Hematopoietic multipotent progenitor cell treated with erythropoietin and hydrocortisone succinate and interleukin-3 and kit ligand, for 4 days (in vitro differentiated cells): ENCODE results near the gene KIDINS220.
A peak's percentile ranks its signal among the peaks of the same experiment; 100 is the strongest.

Source experiments
- DNase-seq: peaks from one replicate; pipeline ENCODE4 v3.0.0-alpha.2; 2015

KIDINS220 gene

DNA sequence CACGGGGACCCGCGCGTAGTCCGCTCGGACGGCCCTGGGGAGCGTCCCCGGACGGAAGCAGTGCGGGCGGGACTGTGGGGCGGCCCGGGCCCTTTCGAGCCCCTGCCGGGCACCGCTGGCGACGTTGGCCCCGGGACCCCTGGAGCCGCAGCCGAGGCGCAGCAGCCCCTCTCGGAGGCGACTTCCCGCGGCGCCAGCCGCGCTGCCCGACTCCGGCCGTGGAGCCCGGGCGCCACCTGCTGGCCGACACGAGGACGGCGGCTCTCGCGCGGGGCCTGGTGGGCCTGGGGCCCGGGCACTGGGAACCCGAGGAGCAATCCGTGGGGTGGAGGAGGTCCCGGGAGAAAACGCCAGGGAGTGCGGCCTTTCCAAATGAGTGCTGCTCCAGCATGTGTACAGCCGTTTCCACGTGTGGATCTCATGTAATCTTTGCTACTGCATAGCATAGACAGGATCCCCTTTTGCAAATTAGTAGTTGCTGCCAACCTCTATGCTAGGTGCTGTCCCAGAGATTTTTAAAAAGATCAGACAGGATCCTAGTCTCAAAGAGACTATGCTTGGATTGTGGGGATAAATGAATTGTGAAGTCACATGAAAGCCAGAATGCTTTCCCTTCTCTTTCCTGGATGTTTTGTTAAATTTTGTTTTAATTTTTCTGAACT, 151.6 kb downstream of the KIDINS220 start:
- DNase-seq: peak; percentile 75

DNA sequence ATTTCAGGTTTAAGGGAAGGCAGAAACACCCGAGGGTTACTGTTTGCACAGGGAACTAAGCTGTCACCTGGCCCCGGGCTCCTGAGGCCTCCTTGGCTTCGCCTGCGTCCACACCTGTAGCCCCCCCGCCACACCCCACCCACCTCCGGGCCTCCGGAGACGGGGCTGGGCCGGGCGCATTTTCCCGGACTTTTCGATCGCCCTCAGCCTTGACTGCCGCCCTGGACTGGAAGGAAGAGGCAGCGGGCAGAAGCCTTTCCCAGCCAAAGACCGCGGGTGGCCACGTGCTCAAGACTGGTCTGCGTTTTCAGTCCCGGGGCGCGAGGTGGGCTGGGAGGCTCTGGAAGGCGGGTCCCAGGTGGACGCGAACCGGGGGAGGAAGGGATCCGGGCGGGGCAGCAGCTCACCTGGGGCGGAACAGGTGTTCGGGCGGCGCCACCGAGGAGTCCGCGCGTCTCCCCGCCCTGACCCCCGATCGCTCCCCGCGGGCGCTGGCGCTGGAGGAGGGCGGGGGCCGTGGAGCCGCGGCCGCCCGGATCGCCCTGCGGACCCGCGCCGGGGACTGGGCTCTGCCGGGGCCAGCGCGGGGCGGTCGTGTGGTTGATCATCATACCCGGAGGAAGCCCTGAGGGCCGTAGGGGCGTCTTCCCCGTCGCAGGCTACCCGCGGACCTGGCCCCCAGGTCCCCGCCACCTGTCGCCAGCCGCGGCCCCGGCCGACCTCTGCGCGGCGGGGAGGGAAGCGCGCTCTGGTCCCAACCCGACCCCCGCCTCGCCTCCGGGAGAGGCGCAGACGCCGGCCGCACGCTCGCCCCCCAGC, 152.3 kb downstream of the KIDINS220 start:
- peak; percentile 59 for DNase-seq

DNA sequence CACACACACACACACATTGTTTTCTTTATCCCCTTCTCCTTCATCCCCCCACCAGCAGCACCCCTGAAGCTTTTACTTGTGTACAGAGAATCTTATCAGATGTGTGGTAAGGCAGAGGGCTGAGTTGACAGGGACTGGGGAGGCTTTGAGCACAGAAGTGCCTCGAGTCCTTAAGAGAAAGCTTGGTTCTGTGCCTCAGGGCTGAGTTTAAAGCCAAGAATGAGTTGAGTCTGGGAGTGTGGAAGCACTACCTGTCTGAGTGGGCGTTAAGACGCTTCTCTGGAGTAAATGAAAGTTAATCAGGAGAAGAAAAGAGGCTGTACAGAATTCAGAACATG, 152.9 kb downstream of the KIDINS220 start:
- peak; percentile 84 for DNase-seq

DNA sequence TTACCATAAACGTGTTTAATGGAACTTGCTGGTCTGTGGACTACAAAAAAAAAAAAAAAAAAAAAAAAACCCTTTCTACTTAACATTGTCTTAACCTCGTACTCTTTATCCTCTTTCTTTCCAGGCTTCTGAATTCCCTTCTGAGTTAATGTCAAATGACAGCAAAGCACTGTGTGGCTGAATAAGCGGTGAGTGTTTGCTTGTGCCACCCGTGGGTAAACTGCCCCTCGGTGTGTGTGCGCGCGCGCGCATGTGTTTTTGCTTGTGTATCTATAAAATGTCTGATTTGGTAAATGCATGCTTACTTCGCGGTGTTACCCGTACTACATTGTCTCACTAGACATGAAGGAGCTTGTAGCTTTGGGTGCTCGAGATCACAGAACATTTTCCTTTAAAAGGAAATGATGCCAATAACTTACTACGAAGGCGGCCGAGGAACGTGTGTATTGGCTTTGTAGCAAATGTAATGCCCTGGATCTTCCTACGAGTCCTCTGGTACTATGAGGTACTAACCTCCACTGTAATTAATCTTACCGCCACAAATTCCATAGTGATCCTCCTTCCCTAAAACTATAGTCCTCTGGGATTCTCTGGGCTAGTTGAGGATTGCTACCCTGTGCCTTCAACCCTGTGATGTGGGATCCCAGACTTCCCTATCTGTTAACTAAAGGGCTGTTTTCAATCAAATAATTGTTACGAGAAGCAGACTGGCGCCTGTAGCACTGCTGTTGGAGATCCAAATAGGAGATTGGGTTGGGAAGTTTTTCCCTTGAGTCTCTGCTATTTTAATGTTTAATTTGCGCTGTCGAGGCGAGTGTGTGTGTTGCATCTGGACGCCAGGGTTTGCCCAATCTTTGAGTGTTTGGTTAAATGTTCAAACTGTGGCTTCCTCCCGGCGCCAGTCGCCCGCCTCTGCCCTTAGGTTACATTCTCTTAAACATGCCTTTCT, 154.4 kb downstream of the KIDINS220 start:
- DNase-seq: peak; percentile 70

DNA sequence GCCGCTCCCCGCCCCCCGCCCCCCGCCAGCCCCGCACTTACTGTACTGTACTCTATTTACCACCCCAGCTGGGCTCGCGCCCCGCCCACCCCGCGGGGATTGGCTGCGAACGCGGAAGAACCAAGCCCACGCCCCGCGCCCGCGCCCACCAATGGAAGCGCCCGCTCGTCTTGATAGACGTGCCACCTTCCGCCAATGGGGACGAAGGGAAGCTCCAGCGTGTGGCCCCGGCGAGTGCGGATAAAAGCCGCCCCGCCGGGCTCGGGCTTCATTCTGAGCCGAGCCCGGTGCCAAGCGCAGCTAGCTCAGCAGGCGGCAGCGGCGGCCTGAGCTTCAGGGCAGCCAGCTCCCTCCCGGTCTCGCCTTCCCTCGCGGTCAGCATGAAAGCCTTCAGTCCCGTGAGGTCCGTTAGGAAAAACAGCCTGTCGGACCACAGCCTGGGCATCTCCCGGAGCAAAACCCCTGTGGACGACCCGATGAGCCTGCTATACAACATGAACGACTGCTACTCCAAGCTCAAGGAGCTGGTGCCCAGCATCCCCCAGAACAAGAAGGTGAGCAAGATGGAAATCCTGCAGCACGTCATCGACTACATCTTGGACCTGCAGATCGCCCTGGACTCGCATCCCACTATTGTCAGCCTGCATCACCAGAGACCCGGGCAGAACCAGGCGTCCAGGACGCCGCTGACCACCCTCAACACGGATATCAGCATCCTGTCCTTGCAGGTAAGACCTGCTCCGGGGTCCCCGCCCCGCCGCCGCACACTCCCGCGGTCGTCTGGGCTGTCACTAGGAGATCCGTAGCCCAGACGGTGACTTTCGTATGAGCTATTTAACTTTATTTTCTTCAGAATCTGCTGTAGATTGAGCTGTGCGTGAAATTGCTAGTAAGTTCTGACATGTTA, 155.4 kb downstream of the KIDINS220 start, which contains the start of gene ID2:
Gene ID2 (plus strand): TSS at position 271 of the 907 bp plus-strand sequence. CDS start 110 bp downstream, at position 381.
- peak; percentile 99 for DNase-seq

DNA sequence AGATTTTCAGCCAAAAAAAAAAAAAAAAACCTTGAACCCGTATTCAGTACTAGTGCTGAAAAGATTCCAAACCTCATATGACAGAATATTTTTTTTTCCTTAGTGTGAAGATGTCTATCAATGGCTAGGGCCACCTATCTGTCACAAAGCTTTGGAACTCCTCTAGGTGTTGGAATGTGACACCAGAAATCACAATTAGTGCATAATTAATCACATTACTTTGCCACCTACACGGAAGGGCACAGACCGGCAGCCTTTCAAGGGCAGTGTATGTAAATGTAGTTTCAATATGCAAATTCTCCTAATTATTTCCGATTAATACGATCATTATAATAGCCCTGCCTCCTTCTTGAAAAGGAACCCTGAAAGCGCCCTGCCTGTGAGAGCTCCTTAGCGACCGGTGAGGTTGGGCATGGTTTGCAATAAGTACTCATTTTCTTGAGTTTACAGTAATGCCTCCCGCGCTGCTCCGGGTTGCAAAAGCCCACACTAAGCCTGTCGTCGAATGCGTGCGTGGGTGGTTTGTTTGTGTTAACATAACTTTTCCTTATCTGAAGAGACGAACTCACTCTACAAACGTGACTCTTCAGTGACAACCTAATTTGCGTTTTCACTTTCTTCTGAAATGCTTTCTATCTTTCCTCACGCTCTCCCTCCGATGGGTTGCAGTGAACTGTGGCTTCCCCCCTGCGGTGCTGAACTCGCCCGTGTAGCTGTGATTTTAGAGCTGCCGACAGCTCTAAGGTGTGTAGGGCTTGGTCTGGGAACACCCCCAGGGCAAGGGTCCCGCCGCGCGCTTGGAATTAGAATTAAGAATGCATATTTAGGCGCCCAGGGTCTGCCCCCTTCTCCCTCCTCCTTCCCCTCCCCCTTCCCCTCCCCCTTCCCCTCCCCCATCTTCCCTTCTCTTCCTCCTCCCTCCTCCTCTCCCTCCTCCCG, 156.3 kb downstream of the KIDINS220 start:
- DNase-seq: peak; percentile 66

DNA sequence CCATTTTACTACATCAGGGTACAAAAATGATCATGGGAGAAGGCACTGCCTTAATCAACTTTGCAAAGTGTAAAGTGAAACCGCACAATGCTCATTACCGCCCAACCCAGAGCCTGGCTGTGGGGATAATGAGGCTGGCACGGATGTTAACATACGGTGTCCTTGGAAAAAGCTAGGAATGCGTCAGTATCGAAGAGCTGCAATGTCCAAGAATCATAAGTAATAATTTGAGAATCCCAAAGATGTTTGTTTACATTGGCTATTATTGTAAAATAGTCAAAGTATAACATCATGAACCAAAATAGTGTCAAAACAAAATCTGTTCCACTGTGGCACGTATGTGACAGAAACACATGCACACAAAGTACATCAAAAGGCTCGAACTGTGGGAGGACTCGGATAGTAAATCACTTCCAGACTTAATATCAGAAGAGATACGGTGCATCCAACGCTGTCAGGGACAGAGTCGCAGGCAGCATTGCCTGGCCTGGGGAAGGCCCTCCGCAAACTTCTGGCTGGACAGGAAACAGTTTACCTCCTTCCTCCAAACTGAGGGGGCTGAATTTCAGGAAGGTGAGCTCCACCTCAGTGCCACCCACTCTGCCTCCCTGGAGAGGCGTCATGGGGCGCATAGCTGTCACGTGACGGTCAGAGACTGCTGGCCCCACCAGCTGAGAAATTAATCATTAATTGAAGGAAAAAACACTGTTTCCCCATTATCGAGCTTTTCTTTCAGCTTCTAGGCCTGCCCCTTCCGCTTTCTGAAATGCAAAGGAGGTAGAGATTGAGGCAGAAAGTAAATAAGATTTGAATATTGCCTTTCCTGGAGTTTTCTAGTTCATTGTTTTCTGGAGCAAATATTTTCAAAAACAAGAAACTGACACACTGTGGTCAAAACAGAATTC, 157.3 kb downstream of the KIDINS220 start:
- no peak for DNase-seq

DNA sequence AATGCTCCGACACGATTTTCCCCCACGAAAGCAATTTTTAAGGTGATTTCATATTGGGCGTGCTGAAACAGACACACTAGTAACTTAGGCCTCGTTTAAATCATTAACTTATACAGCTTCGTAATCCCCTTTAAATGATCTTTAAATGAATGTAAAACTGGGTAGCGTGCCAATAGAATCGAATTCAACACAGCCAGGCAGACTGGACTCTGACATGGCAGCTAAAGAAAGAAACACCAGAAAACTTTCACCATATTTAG, 157.9 kb downstream of the KIDINS220 start:
- no peak for DNase-seq
